HepG2 (cell line): Measurements from ENCODE around the gene RIN3. TPM values are rescaled to one million over a fixed set of nuclear protein-coding genes. Genes with fewer than 3 reads are reported as not detected.

Experiments
- ATAC-seq: fragments of 200-7000 bp; cut with Tn5 transposase; 3 replicates; pipeline ENCODE4 v1.9.1; 2020; ENCODE audit warnings: mild to moderate bottlenecking, moderate library complexity
- BruUV-seq: library from RNA; stranded (reverse); fragments of 400-500 nt; replicated peaks from 2 replicates; lab custom pipeline; 2021; lab: Mats Ljungman, UMichigan
- CTCF ChIA-PET: fragments of 300-600 bp; formaldehyde crosslinking; extraction: SDS; loops from one replicate; lab custom pipeline; 2021; ENCODE audit warnings: low total read pairs, inconsistent platforms, low intra/inter-chr PET ratio; lab: Yijun Ruan, JAX
- POLR2A ChIA-PET: fragments of 350-600 bp; sonication (Branson Sonifier 250); formaldehyde crosslinking; loops from one replicate; lab custom pipeline; 2020; ENCODE audit warnings: antibody characterized with exemption, inconsistent platforms; lab: Yijun Ruan, JAX
- DNase-seq: peaks from one replicate; pipeline ENCODE4 v3.0.0-alpha.2; 2015; ENCODE audit warnings: low spot score
- FAIRE-seq: peaks from 3 replicates; lab custom pipeline; 2011; peaks lifted over from hg19 to GRCh38; lab: Jason Lieb, UNC
- H2AFZ ChIP-seq: one replicate; pipeline ENCODE4 v1.6.1; 2011; ENCODE audit warnings: low read length, inconsistent platforms
- H3K27ac ChIP-seq: fragments of 300-600 bp; 3 replicates; pipeline ENCODE4 v1.8.0; 2011; ENCODE audit warnings: mixed run types, mild to moderate bottlenecking, mixed read lengths, low read length, inconsistent platforms; ENCODE audit not compliant: insufficient read depth; ENCODE audit errors: extremely low read length
- H3K27me3 ChIP-seq, 2 experiments: fragments of 200-600 bp in 1 of 2; 2 replicates in 1 of 2; 3 replicates in 1 of 2; pipeline versions ENCODE4 v1.6.0 to v1.8.0; 2011; ENCODE audit warnings: low read length in 2 of 2, mild to moderate bottlenecking in 2 of 2, moderate library complexity in 2 of 2, inconsistent platforms in 1 of 2; ENCODE audit not compliant: insufficient read depth in 2 of 2, control insufficient read depth in 1 of 2
- H3K36me3 ChIP-seq, 2 experiments: fragments of 200-600 bp in 1 of 2; replicated peaks in 1 of 2; 2 replicates in 1 of 2; 3 replicates in 1 of 2; pipeline versions ENCODE4 v1.5.1 to v1.8.0; 2011; ENCODE audit warnings: low read length in 2 of 2, inconsistent platforms in 1 of 2; ENCODE audit not compliant: insufficient read depth in 2 of 2, control insufficient read depth in 1 of 2
- H3K4me1 ChIP-seq: 2 replicates; pipeline ENCODE4 v1.5.1; 2012; ENCODE audit warnings: low read length, inconsistent platforms; ENCODE audit not compliant: insufficient read depth
- H3K4me2 ChIP-seq: 2 replicates; pipeline ENCODE4 v1.6.0; 2011; ENCODE audit warnings: low read depth, low read length, inconsistent platforms
- H3K4me3 ChIP-seq, 3 experiments: fragments of 200-600 bp in 1 of 3; sonication (generic), shearing (Covaris generic) in 1 of 3; replicated peaks in 1 of 3; 2 replicates each; pipeline ENCODE4 v1.5.1; 2011 to 2016; ENCODE audit warnings: low read length in 3 of 3, inconsistent platforms in 2 of 3, low read depth in 2 of 3, mild to moderate bottlenecking in 2 of 3, control low read depth in 1 of 3, mixed read lengths in 1 of 3; ENCODE audit not compliant: insufficient read depth in 1 of 3
- H3K79me2 ChIP-seq: one replicate; pipeline ENCODE4 v1.6.1; 2011; ENCODE audit warnings: low read length, inconsistent platforms; ENCODE audit not compliant: insufficient read depth
- H3K9ac ChIP-seq: 2 replicates; pipeline ENCODE4 v1.6.0; 2011; ENCODE audit warnings: mild to moderate bottlenecking, low read depth, low read length, inconsistent platforms; ENCODE audit not compliant: insufficient read depth
- H3K9me3 ChIP-seq: 2 replicates; pipeline ENCODE4 v1.5.1; 2012; ENCODE audit warnings: mild to moderate bottlenecking, low read length
- H4K20me1 ChIP-seq: 2 replicates; pipeline ENCODE4 v1.6.0; 2011; ENCODE audit warnings: inconsistent platforms, mild to moderate bottlenecking, low read length, moderate library complexity; ENCODE audit not compliant: insufficient read depth
- ATM ChIP-seq: fragments of 450-650 bp; IDR thresholded peaks from 2 replicates; pipeline ENCODE4 v1.7.1; 2017; ENCODE audit warnings: mild to moderate bottlenecking, borderline replicate concordance
- DNMT3B ChIP-seq: conservative IDR thresholded peaks from 2 replicates; pipeline ENCODE4 v1.6.1; 2016; ENCODE audit warnings: missing biosample characterization, control low read depth
- JUND ChIP-seq: sonication (generic); formaldehyde crosslinking; IDR thresholded peaks from 2 replicates; pipeline ENCODE4 v1.8.0; 2022; ENCODE audit warnings: mild to moderate bottlenecking, missing genetic modification reagents
- NR2F1 ChIP-seq, 2 experiments: fragments of 450-650 bp in 1 of 2; formaldehyde crosslinking in 1 of 2; IDR thresholded peaks; 2 replicates each; pipeline versions ENCODE4 v1.5.0 to v1.6.1; 2016 to 2020; ENCODE audit warnings: mild to moderate bottlenecking in 1 of 2, missing compliant biosample characterization in 1 of 2, missing genetic modification reagents in 1 of 2, moderate library complexity in 1 of 2
- PLRG1 ChIP-seq: fragments of 450-650 bp; conservative IDR thresholded peaks from 2 replicates; pipeline ENCODE4 v1.6.1; 2016
- RBM22 ChIP-seq: fragments of 200-400 bp; formaldehyde crosslinking; optimal IDR thresholded peaks from 2 replicates; pipeline ENCODE3; 2017; ENCODE audit warnings: mild to moderate bottlenecking, low read length, moderate library complexity
- ZNF318 ChIP-seq: sonication (generic); formaldehyde crosslinking; IDR thresholded peaks from 2 replicates; pipeline ENCODE4 v1.4.0; 2020; ENCODE audit warnings: mild to moderate bottlenecking, missing genetic modification reagents
- ZNF329 ChIP-seq: sonication (generic); formaldehyde crosslinking; IDR thresholded peaks from 2 replicates; pipeline ENCODE4 v1.9.0; 2021; ENCODE audit warnings: low read depth, mild to moderate bottlenecking, missing genetic modification reagents
- ZNF557 ChIP-seq: sonication (generic); formaldehyde crosslinking; IDR thresholded peaks from 2 replicates; pipeline ENCODE4 v1.4.0; 2020; ENCODE audit warnings: missing genetic modification reagents
- ZNF737 ChIP-seq: sonication (generic); formaldehyde crosslinking; IDR thresholded peaks from 2 replicates; pipeline ENCODE4 v1.5.0; 2020; ENCODE audit warnings: missing genetic modification reagents, mild to moderate bottlenecking, borderline replicate concordance
- ZZZ3 ChIP-seq: sonication (generic); formaldehyde crosslinking; IDR thresholded peaks from 2 replicates; pipeline ENCODE4 v1.4.0; 2020; ENCODE audit warnings: missing genetic modification reagents, mild to moderate bottlenecking, borderline replicate concordance
- WGBS: methylation state at CpG from one replicate; pipeline ENCODE4 v1.1.6; 2017; ENCODE audit warnings: low lambda C conversion rate; 5-methylcytosine and 5-hydroxymethylcytosine counted together
- in situ Hi-C: cut with HindIII; loops from 2 replicates; pipeline ENCODE4 v1.10.0; 2017; ENCODE audit warnings: low pct_unique_long_range_greater_than_20kb; ENCODE audit not compliant: extremely low pct_ligation_motif_present
- intact Hi-C: fragments of 100-400 bp; cut with micrococcal nuclease; formaldehyde crosslinking; loops from one replicate; pipeline ENCODE4 v1.10.0; 2022; ENCODE audit not compliant: unreplicated experiment
- polyA plus RNA-seq, 8 experiments: library from polyadenylated mRNA; depleted of rRNA in 3 of 8; stranded (reverse) in 7 of 8; unstranded in 1 of 8; fragments of >200 nt; fragmentation: Illumina TruSeq in 4 of 8; extraction: Trizol in 4 of 8; gene quantifications; 2 replicates each; pipeline versions ENCODE4 v1.2.1 to v1.2.3, GENCODE V29; 2011 to 2016; ENCODE audit warnings: low read depth in 4 of 8, missing spikeins in 1 of 8, mixed read lengths in 1 of 8; ENCODE audit not compliant: insufficient read depth in 1 of 8
- total RNA-seq, 5 experiments: library from RNA; depleted of rRNA; stranded (reverse); fragments of >200 nt; fragmentation: Illumina TruSeq; extraction: Trizol; gene quantifications; 2 replicates each; pipeline ENCODE4 v1.2.3, GENCODE V29; 2016; ENCODE audit warnings: low read depth in 1 of 5
- TF ChIP-seq, protein P1 (sequence below): IDR thresholded peaks from 2 replicates; pipeline ENCODE4 v1.6.1; 2012; ENCODE audit warnings: inconsistent platforms
- TF ChIP-seq, protein P2 (sequence below): sonication (generic); formaldehyde crosslinking; conservative IDR thresholded peaks from 2 replicates; pipeline ENCODE4 v1.8.1; 2023; ENCODE audit warnings: missing genetic modification reagents

Gene RIN3
- total and polyA plus RNA-seq, 2 of the 13 experiments (the other 11 are each of a cell fraction or from before 2014, with no cell fraction given): 2.3 to 3.6 TPM

DNA sequence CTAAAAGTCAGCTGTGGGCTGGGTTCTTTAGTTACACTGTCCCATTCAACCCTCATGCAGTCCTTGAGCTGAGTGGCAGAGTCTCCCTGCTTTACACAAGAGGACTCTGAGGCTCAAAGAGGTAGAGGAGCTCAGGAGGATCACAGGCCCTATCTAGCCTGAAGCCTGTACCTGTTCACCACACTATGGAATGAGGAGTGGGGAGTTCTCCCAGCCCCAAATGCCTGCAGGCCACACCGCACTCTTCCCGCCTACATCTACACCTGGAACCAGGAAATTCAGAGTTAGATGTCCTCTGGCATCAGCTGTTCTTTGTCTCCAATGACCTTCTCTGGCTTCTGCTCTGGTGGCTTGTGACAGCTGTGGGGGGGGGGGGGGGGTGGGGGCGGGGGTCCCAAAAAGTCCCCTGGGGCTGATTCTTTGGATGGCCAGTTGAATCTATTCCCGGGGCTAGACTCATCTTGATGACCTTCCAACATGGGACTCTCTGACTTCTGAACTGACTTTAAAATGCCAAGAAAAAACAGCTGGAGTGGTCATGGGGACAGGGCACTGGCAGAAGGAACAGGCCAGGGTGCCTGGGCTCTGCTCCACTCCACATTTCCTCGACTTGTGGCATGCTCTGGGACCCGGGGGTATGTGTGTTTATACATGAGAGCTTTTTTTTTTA is 30.6 kb downstream of the RIN3 start:
- BruUV-seq: no TSS peak
- Histone ChIP-seq H3K9ac (no peak overlapping the region), H3K9me3 (no peaks in the 10 kb centered on the region), H3K27ac (peak overlapping the region; percentile 27), H3K79me2 (peaks cover 4% of the 10 kb centered on the region), H3K4me2 (no peak overlapping the region), H3K36me3 (no peaks in the 10 kb centered on the region), H3K27me3 (no peaks in the 10 kb centered on the region), H3K4me3 (no peak overlapping the region), H2AFZ (no peak overlapping the region), H4K20me1 (no peaks in the 10 kb centered on the region), H3K4me1 (peaks cover 16% of the 10 kb centered on the region)
- in situ Hi-C loops (no loop called here), intact Hi-C loops (no loop called here)
- ChIA-PET POLR2A (no interaction called here), CTCF (no interaction called here)
- DNase-seq (no peak), ATAC-seq (no peak), FAIRE-seq (no peak)
- 60% methylated on average over 3 of the region's 6 CpGs for WGBS
- TF ChIP-seq JUND (no peak), ZZZ3 (CRISPR knock-in tag) (no peak), NR2F1 (CRISPR knock-in tag; IDR thresholded peaks at IDR 0.05) (no peak), ATM (no peak), ZNF557 (CRISPR knock-in tag) (no peak), ZNF318 (CRISPR knock-in tag) (no peak), DNMT3B (no peak), ZNF329 (CRISPR knock-in tag) (no peak), RBM22 (no peak), ZNF737 (CRISPR knock-in tag) (no peak), PLRG1 (no peak)
- TF ChIP-seq, protein P1, sequence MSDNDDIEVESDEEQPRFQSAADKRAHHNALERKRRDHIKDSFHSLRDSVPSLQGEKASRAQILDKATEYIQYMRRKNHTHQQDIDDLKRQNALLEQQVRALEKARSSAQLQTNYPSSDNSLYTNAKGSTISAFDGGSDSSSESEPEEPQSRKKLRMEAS: no peak
- TF ChIP-seq, protein P2, sequence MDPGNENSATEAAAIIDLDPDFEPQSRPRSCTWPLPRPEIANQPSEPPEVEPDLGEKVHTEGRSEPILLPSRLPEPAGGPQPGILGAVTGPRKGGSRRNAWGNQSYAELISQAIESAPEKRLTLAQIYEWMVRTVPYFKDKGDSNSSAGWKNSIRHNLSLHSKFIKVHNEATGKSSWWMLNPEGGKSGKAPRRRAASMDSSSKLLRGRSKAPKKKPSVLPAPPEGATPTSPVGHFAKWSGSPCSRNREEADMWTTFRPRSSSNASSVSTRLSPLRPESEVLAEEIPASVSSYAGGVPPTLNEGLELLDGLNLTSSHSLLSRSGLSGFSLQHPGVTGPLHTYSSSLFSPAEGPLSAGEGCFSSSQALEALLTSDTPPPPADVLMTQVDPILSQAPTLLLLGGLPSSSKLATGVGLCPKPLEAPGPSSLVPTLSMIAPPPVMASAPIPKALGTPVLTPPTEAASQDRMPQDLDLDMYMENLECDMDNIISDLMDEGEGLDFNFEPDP (CRISPR knock-in tag): no peak
